ENCODE results near the gene CALHM2.

Gene CALHM2

DNA sequence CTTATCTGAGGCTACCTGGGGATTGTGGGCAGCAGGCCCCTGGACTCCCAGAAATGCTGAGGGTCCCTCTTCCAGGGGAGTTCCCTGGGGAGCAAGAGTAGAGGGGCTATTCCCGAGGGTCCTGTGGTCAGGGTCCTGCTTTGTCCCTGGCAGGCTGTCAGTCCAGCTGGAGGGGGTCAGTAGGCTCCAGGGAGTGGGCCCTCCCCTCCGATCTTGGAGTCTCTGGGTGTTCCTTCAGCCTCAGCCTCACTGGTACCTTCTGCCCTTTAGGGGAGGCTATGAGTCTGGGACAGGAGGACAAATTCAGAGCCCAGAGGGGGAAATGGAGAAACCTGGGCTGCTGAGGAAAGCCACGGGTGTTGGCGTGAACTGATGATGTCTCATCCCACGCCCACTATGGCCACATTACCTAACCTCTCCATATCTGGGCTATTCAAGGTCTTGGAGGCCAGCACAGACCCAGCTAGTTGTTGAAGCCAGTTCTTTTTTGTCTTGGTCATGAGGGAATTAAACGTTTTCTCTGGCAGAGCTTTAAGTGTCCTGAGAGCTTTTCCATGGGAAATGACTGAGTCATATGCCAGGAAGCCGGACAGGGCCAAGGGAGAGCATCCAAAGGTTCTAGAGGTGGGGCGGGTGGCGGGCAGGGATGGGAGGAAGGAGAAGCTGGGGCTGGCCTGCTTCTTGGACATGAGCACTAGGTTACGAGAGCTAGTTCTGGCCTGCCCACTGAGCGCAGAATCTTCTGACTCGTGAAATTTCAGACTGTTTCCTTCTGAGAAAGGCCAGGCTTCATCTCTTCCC lies 6.2 kb downstream of the CALHM2 start:
- no peak overlapping the region for H3K4me3 ChIP-seq (ENCODE audit: low read length)
- H3K9ac ChIP-seq (ENCODE audit: low read depth, low read length), result no peak overlapping the region
- H3K27me3 ChIP-seq (ENCODE audit: insufficient read depth, low read length), result no peaks in the 10 kb centered on the region
- no peaks in the 10 kb centered on the region for H3K9me3 ChIP-seq (ENCODE audit: insufficient read depth, low read depth, low read length)
- H3K27ac ChIP-seq (ENCODE audit: low read length), result no peak overlapping the region
- H3K4me1 ChIP-seq (ENCODE audit: insufficient read depth, low read length), result no peaks in the 10 kb centered on the region
- peaks cover 69% of the 10 kb centered on the region for H3K36me3 ChIP-seq (ENCODE audit: insufficient read depth, low read depth, low read length)

DNA sequence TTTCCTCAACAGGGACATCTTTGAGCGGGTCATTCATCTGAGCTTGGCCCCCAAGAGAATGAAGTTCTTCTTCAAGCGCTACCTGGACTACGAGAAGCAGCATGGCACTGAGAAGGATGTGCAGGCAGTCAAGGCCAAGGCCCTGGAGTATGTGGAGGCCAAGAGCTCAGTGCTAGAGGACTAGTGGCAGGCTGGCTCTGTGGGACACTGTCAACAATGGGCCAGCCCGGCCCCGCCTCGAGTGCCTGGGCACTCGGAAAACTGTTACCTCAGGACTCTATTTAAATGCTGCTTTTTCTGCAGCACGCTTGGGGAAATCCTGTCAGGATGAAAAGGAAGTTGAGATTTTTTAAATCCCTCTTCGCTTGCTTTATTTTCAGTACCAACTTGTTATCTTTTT lies 6.8 kb downstream of the CALHM2 start:
- no peak overlapping the region for H3K4me3 ChIP-seq (ENCODE audit: low read length)
- H3K9me3 ChIP-seq (ENCODE audit: insufficient read depth, low read depth, low read length), result no peaks in the 10 kb centered on the region
- peaks cover 75% of the 10 kb centered on the region for H3K36me3 ChIP-seq (ENCODE audit: insufficient read depth, low read depth, low read length)
- H3K27me3 ChIP-seq (ENCODE audit: insufficient read depth, low read length), result no peaks in the 10 kb centered on the region
- no peak overlapping the region for H3K9ac ChIP-seq (ENCODE audit: low read depth, low read length)
- no peak overlapping the region for H3K27ac ChIP-seq (ENCODE audit: low read length)
- H3K4me1 ChIP-seq (ENCODE audit: insufficient read depth, low read length), result no peaks in the 10 kb centered on the region

DNA sequence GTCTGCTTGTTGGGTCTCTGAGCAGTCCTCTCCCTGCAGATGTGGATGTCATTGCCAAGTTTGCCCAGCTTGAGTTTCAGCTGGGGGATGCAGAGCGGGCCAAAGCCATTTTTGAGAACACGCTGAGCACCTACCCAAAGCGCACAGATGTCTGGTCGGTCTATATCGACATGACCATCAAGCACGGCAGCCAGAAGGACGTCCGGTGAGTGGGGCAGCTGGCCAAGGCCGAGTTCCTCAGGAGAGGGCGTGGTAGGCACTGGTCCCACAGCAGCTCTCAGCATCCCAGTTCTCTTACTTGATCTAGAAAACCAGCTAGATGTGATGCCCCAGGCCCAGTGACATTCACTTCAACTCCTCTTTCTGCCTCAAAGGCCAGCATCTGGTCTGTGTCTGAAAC lies 7.7 kb downstream of the CALHM2 start:
- Histone ChIP-seq H3K36me3 (ENCODE audit: insufficient read depth, low read depth, low read length) (peaks cover 83% of the 10 kb centered on the region), H3K4me1 (ENCODE audit: insufficient read depth, low read length) (no peaks in the 10 kb centered on the region), H3K27ac (ENCODE audit: low read length) (no peak overlapping the region), H3K4me3 (ENCODE audit: low read length) (no peak overlapping the region), H3K9ac (ENCODE audit: low read depth, low read length) (no peak overlapping the region), H3K9me3 (ENCODE audit: insufficient read depth, low read depth, low read length) (no peaks in the 10 kb centered on the region), H3K27me3 (ENCODE audit: insufficient read depth, low read length) (no peaks in the 10 kb centered on the region)

DNA sequence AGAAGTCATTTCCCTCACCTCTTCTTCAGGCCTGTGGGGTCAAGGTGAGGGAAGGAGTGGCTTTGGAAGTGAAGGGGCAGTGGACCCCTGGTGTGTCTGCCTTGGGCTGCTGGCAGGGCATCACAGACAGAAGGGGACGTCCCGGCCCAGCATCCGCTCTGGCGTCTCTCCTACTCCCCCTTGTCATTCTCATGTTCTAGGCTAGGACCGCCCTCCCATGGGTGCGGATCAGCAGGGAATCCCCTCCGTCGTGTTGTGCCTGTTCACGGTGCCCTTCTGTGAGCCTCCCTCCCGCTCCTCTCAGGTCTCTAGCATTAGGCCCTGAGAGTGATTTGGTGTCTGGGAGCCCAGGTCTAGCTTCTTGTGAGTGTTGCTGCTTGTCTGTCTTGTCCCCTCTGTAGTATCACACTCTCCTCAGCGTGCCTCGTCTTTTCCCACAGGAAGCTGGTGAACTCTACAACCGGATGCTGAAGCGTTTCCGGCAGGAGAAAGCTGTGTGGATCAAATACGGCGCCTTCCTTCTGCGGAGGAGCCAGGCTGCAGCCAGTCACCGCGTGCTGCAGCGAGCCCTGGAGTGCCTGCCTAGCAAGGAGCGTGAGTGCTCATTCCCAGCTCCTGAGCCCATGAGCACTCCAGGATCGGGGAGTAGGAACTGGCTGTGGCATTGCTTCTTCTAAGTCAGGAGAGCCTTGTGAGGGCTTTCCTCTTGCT lies 8.5 kb downstream of the CALHM2 start:
- Histone ChIP-seq H3K4me3 (ENCODE audit: low read length) (no peak overlapping the region), H3K27me3 (ENCODE audit: insufficient read depth, low read length) (no peaks in the 10 kb centered on the region), H3K36me3 (ENCODE audit: insufficient read depth, low read depth, low read length) (peaks cover 92% of the 10 kb centered on the region), H3K27ac (ENCODE audit: low read length) (no peak overlapping the region), H3K9me3 (ENCODE audit: insufficient read depth, low read depth, low read length) (no peaks in the 10 kb centered on the region), H3K4me1 (ENCODE audit: insufficient read depth, low read length) (no peaks in the 10 kb centered on the region), H3K9ac (ENCODE audit: low read depth, low read length) (no peak overlapping the region)

DNA sequence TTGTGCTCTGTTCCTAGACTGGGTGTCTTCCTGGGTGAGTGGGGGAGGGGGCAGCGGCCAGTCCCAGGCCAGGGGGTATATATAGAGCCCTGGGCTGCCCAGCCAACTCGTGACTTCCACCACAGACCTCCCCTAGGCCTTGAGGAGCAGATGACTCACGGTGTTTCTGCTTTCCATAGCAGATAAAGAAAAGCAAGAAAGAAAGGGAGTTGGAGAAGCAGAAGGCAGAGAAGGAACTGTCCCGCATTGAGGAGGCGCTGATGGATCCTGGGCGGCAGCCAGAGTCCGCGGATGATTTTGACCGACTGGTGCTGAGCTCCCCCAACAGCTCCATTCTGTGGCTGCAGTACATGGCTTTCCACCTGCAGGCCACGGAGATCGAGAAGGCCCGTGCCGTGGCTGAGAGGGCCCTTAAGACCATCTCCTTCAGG lies 10.1 kb downstream of the CALHM2 start:
- Histone ChIP-seq H3K9me3 (ENCODE audit: insufficient read depth, low read depth, low read length) (no peaks in the 10 kb centered on the region), H3K4me3 (ENCODE audit: low read length) (no peak overlapping the region), H3K27me3 (ENCODE audit: insufficient read depth, low read length) (no peaks in the 10 kb centered on the region), H3K9ac (ENCODE audit: low read depth, low read length) (no peak overlapping the region), H3K36me3 (ENCODE audit: insufficient read depth, low read depth, low read length) (peaks cover 95% of the 10 kb centered on the region), H3K4me1 (ENCODE audit: insufficient read depth, low read length) (no peaks in the 10 kb centered on the region), H3K27ac (ENCODE audit: low read length) (no peak overlapping the region)

DNA sequence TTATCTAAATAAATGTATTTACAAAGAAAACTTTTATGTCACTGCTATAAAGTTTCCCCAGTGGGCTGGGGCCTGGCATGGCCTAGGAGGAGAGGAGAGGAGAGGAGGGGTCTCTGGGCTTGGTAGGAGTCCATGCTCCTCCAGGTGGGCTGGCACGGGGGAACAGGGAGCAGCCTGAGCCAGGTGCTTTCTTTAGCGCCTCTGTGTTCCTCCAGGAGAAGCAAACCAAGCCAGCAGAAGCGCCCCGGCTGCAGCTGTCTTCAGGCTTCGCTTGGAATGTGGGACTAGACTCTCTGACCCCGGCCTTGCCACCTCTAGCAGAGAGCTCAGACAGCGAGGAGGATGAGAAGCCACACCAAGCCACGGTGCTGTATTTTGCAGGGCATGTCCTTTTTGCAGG lies 10.6 kb downstream of the CALHM2 start:
- no peaks in the 10 kb centered on the region for H3K27me3 ChIP-seq (ENCODE audit: insufficient read depth, low read length)
- H3K4me1 ChIP-seq (ENCODE audit: insufficient read depth, low read length), result no peaks in the 10 kb centered on the region
- no peak overlapping the region for H3K27ac ChIP-seq (ENCODE audit: low read length)
- no peak overlapping the region for H3K9ac ChIP-seq (ENCODE audit: low read depth, low read length)
- H3K9me3 ChIP-seq (ENCODE audit: insufficient read depth, low read depth, low read length), result no peaks in the 10 kb centered on the region
- H3K4me3 ChIP-seq (ENCODE audit: low read length), result no peak overlapping the region
- H3K36me3 ChIP-seq (ENCODE audit: insufficient read depth, low read depth, low read length), result peaks cover 97% of the 10 kb centered on the region

DNA sequence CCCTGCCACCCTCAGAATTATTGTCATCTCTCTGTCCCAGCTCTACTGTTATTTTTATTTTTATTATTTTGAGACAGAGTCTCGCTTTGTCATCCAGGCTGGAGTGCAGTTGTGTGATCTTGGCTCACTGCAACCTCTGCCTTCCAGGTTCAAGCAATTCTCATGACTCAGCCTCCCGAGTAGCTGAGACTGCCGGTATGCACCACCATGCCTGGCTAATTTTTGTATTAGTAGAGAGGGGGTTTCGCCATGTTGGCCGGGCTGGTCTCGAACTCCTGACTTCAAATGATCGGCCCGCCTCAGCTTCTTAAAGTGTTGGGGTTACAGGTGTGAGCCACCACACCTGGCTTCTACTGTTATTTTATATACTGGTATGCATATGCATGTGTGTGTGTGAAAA lies 11.0 kb downstream of the CALHM2 start:
- Histone ChIP-seq H3K9me3 (ENCODE audit: insufficient read depth, low read depth, low read length) (no peaks in the 10 kb centered on the region), H3K9ac (ENCODE audit: low read depth, low read length) (no peak overlapping the region), H3K27me3 (ENCODE audit: insufficient read depth, low read length) (no peaks in the 10 kb centered on the region), H3K27ac (ENCODE audit: low read length) (no peak overlapping the region), H3K36me3 (ENCODE audit: insufficient read depth, low read depth, low read length) (peaks cover 97% of the 10 kb centered on the region), H3K4me3 (ENCODE audit: low read length) (no peak overlapping the region), H3K4me1 (ENCODE audit: insufficient read depth, low read length) (no peaks in the 10 kb centered on the region)

DNA sequence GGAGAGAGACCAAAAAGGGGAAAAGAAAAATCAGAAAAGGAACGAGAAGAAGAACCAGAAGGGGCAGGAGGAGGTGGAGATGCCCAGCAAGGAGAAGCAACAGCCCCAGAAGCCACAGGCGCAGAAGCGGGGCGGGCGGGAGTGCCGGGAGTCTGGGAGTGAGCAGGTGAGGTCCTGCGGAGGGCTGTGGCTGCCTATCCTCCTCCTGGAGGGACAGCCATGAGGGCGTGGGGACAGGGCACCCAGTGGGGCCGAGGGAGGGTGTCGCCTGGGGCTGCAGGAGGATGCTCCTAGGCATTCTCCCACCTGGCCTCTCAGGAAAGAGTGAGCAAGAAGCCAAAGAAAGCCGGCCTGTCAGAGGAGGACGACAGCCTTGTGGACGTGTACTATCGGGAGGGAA lies 11.8 kb downstream of the CALHM2 start:
- Histone ChIP-seq H3K4me1 (ENCODE audit: insufficient read depth, low read length) (no peaks in the 10 kb centered on the region), H3K9me3 (ENCODE audit: insufficient read depth, low read depth, low read length) (no peaks in the 10 kb centered on the region), H3K4me3 (ENCODE audit: low read length) (no peak overlapping the region), H3K27ac (ENCODE audit: low read length) (no peak overlapping the region), H3K27me3 (ENCODE audit: insufficient read depth, low read length) (no peaks in the 10 kb centered on the region), H3K36me3 (ENCODE audit: insufficient read depth, low read depth, low read length) (peaks cover 96% of the 10 kb centered on the region), H3K9ac (ENCODE audit: low read depth, low read length) (no peak overlapping the region)

DNA sequence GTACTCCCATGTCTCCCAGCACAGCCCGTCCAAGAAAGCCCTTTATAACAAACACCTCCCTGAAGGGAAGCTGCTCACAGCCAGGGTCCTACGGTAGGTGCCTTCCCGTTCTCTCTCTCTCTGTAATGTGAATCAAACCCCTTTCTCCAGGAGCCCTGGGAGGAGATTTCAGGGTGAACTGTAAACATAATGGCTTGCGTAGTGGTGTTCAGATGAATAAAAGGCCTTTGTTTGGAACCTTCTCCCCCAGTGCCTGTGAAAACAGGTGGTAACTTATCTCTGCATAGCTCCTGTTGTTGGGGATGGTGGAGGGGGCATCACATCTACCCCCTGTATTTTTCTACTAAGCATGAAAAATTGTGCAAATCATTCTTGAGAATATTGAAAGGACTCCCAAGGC lies 12.4 kb downstream of the CALHM2 start:
- H3K4me3 ChIP-seq (ENCODE audit: low read length), result no peak overlapping the region
- no peaks in the 10 kb centered on the region for H3K27me3 ChIP-seq (ENCODE audit: insufficient read depth, low read length)
- H3K36me3 ChIP-seq (ENCODE audit: insufficient read depth, low read depth, low read length), result peaks cover 96% of the 10 kb centered on the region
- H3K9ac ChIP-seq (ENCODE audit: low read depth, low read length), result no peak overlapping the region
- H3K27ac ChIP-seq (ENCODE audit: low read length), result no peak overlapping the region
- no peaks in the 10 kb centered on the region for H3K9me3 ChIP-seq (ENCODE audit: insufficient read depth, low read depth, low read length)
- H3K4me1 ChIP-seq (ENCODE audit: insufficient read depth, low read length), result no peaks in the 10 kb centered on the region

DNA sequence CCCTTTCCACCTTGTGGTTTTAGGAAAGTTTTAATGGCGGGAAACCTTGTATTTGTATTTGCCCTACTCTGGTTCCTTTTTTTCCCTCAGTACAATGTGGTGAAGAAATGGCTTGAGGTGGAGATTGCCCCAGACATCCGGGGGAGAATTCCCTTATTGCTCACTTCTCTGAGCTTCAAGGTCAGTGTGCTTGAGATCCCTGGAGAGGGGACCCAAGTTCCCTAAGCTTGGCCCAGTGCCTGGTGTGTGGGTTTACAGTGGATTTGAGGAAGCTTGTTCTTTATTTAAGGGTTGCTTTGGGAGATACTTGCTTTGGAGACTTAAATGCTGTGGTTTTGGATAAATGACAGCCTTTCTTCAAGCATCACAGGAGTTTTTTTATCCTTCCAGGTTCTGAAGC lies 18.3 kb downstream of the CALHM2 start:
- Histone ChIP-seq H3K4me3 (ENCODE audit: low read length) (no peak overlapping the region), H3K9me3 (ENCODE audit: insufficient read depth, low read depth, low read length) (no peaks in the 10 kb centered on the region), H3K27me3 (ENCODE audit: insufficient read depth, low read length) (no peaks in the 10 kb centered on the region), H3K9ac (ENCODE audit: low read depth, low read length) (no peak overlapping the region), H3K27ac (ENCODE audit: low read length) (no peak overlapping the region), H3K4me1 (ENCODE audit: insufficient read depth, low read length) (no peaks in the 10 kb centered on the region), H3K36me3 (ENCODE audit: insufficient read depth, low read depth, low read length) (peaks cover 95% of the 10 kb centered on the region)

DNA sequence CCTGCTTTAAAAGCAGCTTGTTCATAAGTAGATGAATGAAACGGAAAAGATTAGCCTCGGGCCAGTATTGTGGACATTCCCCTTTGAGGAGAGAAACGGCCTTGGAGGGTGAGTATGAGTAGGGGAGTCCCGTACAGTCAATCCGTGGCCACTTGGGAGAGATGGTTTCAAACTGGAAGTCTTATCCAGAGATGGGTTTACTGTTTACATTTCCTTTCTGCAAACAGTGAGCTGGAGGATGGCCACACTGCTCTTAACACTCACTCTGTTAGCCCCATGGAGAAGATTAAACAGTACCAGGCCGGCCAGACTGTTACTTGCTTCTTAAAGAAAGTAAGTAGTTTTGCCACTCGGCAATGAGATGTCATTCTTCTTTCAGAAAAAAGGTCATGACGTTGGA lies 20.3 kb downstream of the CALHM2 start:
- H3K27ac ChIP-seq (ENCODE audit: low read length), result no peak overlapping the region
- H3K36me3 ChIP-seq (ENCODE audit: insufficient read depth, low read depth, low read length), result peaks cover 98% of the 10 kb centered on the region
- no peaks in the 10 kb centered on the region for H3K4me1 ChIP-seq (ENCODE audit: insufficient read depth, low read length)
- no peak overlapping the region for H3K4me3 ChIP-seq (ENCODE audit: low read length)
- H3K9me3 ChIP-seq (ENCODE audit: insufficient read depth, low read depth, low read length), result no peaks in the 10 kb centered on the region
- no peaks in the 10 kb centered on the region for H3K27me3 ChIP-seq (ENCODE audit: insufficient read depth, low read length)
- no peak overlapping the region for H3K9ac ChIP-seq (ENCODE audit: low read depth, low read length)

DNA sequence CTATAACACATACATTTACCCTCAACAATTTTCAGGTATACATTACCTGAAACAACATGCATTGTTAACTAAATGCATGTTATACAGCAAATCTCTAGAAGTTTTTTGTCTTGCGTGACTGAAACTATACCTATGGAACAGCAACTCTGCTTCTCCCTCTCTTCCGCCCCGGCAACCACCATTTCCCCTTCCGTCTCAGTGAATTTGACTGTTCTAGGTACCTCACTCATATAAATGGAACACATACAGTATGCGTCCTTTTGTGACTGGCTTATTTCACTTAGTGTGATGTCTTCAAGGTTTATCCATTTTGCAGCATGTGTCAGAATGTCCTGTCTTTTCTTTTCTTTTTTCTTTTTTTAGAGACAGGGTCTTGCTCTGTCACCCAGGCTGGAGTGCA lies 22.5 kb downstream of the CALHM2 start:
- Histone ChIP-seq H3K9me3 (ENCODE audit: insufficient read depth, low read depth, low read length) (no peaks in the 10 kb centered on the region), H3K4me1 (ENCODE audit: insufficient read depth, low read length) (no peaks in the 10 kb centered on the region), H3K27ac (ENCODE audit: low read length) (no peak overlapping the region), H3K36me3 (ENCODE audit: insufficient read depth, low read depth, low read length) (peaks cover 98% of the 10 kb centered on the region), H3K9ac (ENCODE audit: low read depth, low read length) (no peak overlapping the region), H3K27me3 (ENCODE audit: insufficient read depth, low read length) (no peaks in the 10 kb centered on the region), H3K4me3 (ENCODE audit: low read length) (no peak overlapping the region)
